ENCODE results near the gene TYK2.

Gene TYK2

GRCh38 chr19:10328558-10329429, 51.6 kb downstream of the TYK2 start:
- no peak for TF ChIP-seq CTCF (IDR thresholded peaks at IDR 0.05; ENCODE audit: control insufficient read depth, insufficient read depth, low read depth, low read length, missing control alignments)
- no peak for DNase-seq (ENCODE audit: low read depth)
- H3K4me3 ChIP-seq (ENCODE audit: control insufficient read depth, low read depth, low read length): no peak overlapping the region

- H3K4me3 ChIP-seq (ENCODE audit: control insufficient read depth, low read depth, low read length): no peak overlapping the region
- no peak for TF ChIP-seq CTCF (IDR thresholded peaks at IDR 0.05; ENCODE audit: control insufficient read depth, insufficient read depth, low read depth, low read length, missing control alignments)
- DNase-seq (ENCODE audit: low read depth): no peak
These were observed 52.6 kb downstream of the TYK2 start for GRCh38 chr19:10327793-10328192.

GRCh38 chr19:10325732-10326131, 54.6 kb downstream of the TYK2 start:
- no peak for DNase-seq (ENCODE audit: low read depth)
- TF ChIP-seq CTCF (IDR thresholded peaks at IDR 0.05; ENCODE audit: control insufficient read depth, insufficient read depth, low read depth, low read length, missing control alignments): no peak

GRCh38 chr19:10321874-10322835, 58.2 kb downstream of the TYK2 start:
- no peak for TF ChIP-seq CTCF (IDR thresholded peaks at IDR 0.05; ENCODE audit: control insufficient read depth, insufficient read depth, low read depth, low read length, missing control alignments)
- no peak overlapping the region for H3K4me3 ChIP-seq (ENCODE audit: control insufficient read depth, low read depth, low read length)
- DNase-seq (ENCODE audit: low read depth): no peak

More at GRCh38 chr19:10325732-10326131, 54.6 kb downstream of the TYK2 start:
- H3K4me3 ChIP-seq (ENCODE audit: control insufficient read depth, low read depth, low read length): no peak overlapping the region

GRCh38 chr19:10321417-10321797, 59.0 kb downstream of the TYK2 start:
- H3K4me3 ChIP-seq (ENCODE audit: control insufficient read depth, low read depth, low read length): no peak overlapping the region
- no peak for TF ChIP-seq CTCF (IDR thresholded peaks at IDR 0.05; ENCODE audit: control insufficient read depth, insufficient read depth, low read depth, low read length, missing control alignments)
- no peak for DNase-seq (ENCODE audit: low read depth)

GRCh38 chr19:10320602-10321416, 59.6 kb downstream of the TYK2 start:
- DNase-seq (ENCODE audit: low read depth): no peak
- no peak for TF ChIP-seq CTCF (IDR thresholded peaks at IDR 0.05; ENCODE audit: control insufficient read depth, insufficient read depth, low read depth, low read length, missing control alignments)
- no peak overlapping the region for H3K4me3 ChIP-seq (ENCODE audit: control insufficient read depth, low read depth, low read length)
